ENCODE measurements around the gene SLC25A10.

- TF ChIP-seq CTCF (conservative IDR thresholded peaks at IDR 0.05 in 1 of 2, IDR thresholded peaks at IDR 0.05 in 1 of 2; ENCODE audit: extremely low read depth in 1 of 2, insufficient read depth in 1 of 2, low read depth in 1 of 2, low read length in 2 of 2) (no peak), EZH2 (IDR thresholded peaks at IDR 0.05; ENCODE audit: borderline replicate concordance, low read length) (no peak)
Measured at GRCh38 chr17:81672504-81672903, 39.6 kb upstream of the SLC25A10 start.

All from mammary epithelial cell (primary cell).